Spleen (tissue), 11 donors: ENCODE results near the gene ARHGAP20. TPM values are rescaled to one million over a fixed set of nuclear protein-coding genes. Genes with fewer than 3 reads are reported as not detected.

Source experiments
- DNase-seq: peaks from one replicate; pipeline ENCODE4 v3.0.0-alpha.2; 2020
- H3K27ac ChIP-seq, 8 donors: fragments of 200-600 bp; sonication (generic) in 7 of 8; 1 replicate in 4 of 8; 2 replicates in 4 of 8; pipeline versions ENCODE4 v1.5.0 to v1.8.0; 2016 to 2021; ENCODE audit warnings: inconsistent platforms in 4 of 8, mild to moderate bottlenecking in 4 of 8, moderate library complexity in 1 of 8
- H3K27me3 ChIP-seq, 7 donors: fragments of 200-600 bp; sonication (generic) in 6 of 7; replicated peaks in 1 of 7; 1 replicate in 4 of 7; 2 replicates in 3 of 7; pipeline versions ENCODE4 v1.5.0 to v1.8.0; 2016 to 2021; ENCODE audit warnings: inconsistent platforms in 3 of 7, mild to moderate bottlenecking in 1 of 7
- H3K36me3 ChIP-seq, 6 donors: fragments of 200-600 bp; sonication (generic) in 5 of 6; 1 replicate in 4 of 6; 2 replicates in 2 of 6; pipeline versions ENCODE4 v1.5.0 to v1.8.0; 2016 to 2021; ENCODE audit warnings: inconsistent platforms in 2 of 6
- H3K4me1 ChIP-seq, 6 donors: fragments of 200-600 bp; sonication (generic) in 5 of 6; 1 replicate in 3 of 6; 2 replicates in 3 of 6; pipeline versions ENCODE4 v1.5.0 to v1.8.0; 2016 to 2021; ENCODE audit warnings: inconsistent platforms in 3 of 6
- H3K4me3 ChIP-seq, 8 donors: fragments of 200-600 bp; sonication (generic) in 7 of 8; 1 replicate in 4 of 8; 2 replicates in 4 of 8; pipeline versions ENCODE4 v1.5.0 to v1.8.0; 2016 to 2021; ENCODE audit warnings: inconsistent platforms in 4 of 8, mild to moderate bottlenecking in 4 of 8, moderate library complexity in 2 of 8
- H3K9me3 ChIP-seq, 8 donors: fragments of 200-600 bp; sonication (generic) in 7 of 8; 1 replicate in 4 of 8; 2 replicates in 4 of 8; pipeline versions ENCODE4 v1.5.0 to v1.8.0; 2016 to 2021; ENCODE audit warnings: inconsistent platforms in 4 of 8
- POLR2A ChIP-seq, 3 donors: fragments of 450-650 bp; IDR thresholded peaks; one replicate each; pipeline ENCODE4 v1.5.1; 2017; ENCODE audit warnings: antibody characterized with exemption in 3 of 3, mild to moderate bottlenecking in 1 of 3
- POLR2AphosphoS5 ChIP-seq, 3 donors: sonication (generic); formaldehyde crosslinking; IDR thresholded peaks; one replicate each; pipeline ENCODE4 v1.5.1; 2017; ENCODE audit warnings: antibody characterized with exemption in 3 of 3
- WGBS, 5 donors: extraction: QIAGEN DNeasy Blood & Tissue Kit in 3 of 5; methylation state at CpG; one replicate each; pipeline versions ENCODE4 v1.1.5 to v1.1.7; 2013 to 2018; 5-methylcytosine and 5-hydroxymethylcytosine counted together
- intact Hi-C: fragments of 100-400 bp; cut with DNase I; formaldehyde crosslinking; loops from one replicate; pipeline ENCODE4 v1.15.0; 2023; ENCODE audit warnings: low total_unique reads
- polyA plus RNA-seq, 3 donors: library from polyadenylated mRNA; stranded (reverse); fragments of 200-250 nt; gene quantifications; one replicate each; pipeline ENCODE4 v1.2.1, GENCODE V29; 2013
- total RNA-seq, 7 donors: library from RNA; depleted of rRNA in 3 of 7; stranded (reverse); fragments of >200 nt in 3 of 7; fragmentation: NEBNext Ultra II Directional in 4 of 7; extraction: Animal tissue kit (Norgen Biotek cat#: 25700) in 4 of 7; gene quantifications; one replicate each; pipeline versions ENCODE4 v1.1.0 to v1.2.1, GENCODE V29; 2016 to 2021
- TF ChIP-seq, protein P1 (sequence below), 11 experiments: fragments of 200-600 bp in 7 of 11; fragments of 450-650 bp in 4 of 11; sonication (generic) in 4 of 11; IDR thresholded peaks in 8 of 11; conservative IDR thresholded peaks in 3 of 11; 1 replicate in 7 of 11; 2 replicates in 4 of 11; pipeline versions ENCODE4 v1.4.0 to v1.8.0; 2016 to 2021; ENCODE audit warnings: antibody characterized with exemption in 11 of 11, inconsistent platforms in 4 of 11, mild to moderate bottlenecking in 1 of 11
- donor health status: healthy with polysubstance abuse.
- donor health status: DM: no; HTN: no; CAD: no; lungs with moderate emphysema.
- donor health status: DM: no; HTN: no; CAD: no.
- donor health status: Bipolar disorder and iron deficiency.
- donor health status: healthy.
- donor health status: DM: no; HTN: no; CAD: no.
- donor health status: DM: yes; HTN: yes; CAD: no.

Gene ARHGAP20
- total and polyA plus RNA-seq, 10 donors = 0.15 to 11.0 (median 1.5) TPM

DNA sequence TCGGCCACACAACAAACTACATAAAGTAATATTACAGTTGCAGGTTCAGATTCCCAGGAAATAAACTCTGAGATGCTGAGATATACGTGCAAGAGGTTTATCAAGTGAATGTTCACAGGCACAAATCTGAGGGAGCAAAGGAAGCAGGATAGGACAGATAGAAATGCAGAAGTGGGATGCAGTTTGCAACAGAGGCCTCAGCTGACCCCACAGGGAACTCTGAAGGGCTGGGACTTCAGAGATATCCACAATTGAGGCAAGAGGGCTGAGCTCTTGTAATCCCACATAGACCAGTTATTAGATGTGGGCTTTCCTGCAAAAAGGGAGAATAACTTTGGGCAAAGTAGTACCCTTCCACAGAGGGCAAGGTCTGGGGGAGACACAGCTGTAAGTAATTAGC is 25.4 kb upstream of the ARHGAP20 start:
- Histone ChIP-seq H3K27ac (no peak overlapping the region), H3K4me3 (no peak overlapping the region), H3K36me3 (no peaks in the 10 kb centered on the region), H3K9me3 (no peaks in the 10 kb centered on the region), H3K27me3 (peaks cover 0 to 6% (median 0%) of the 10 kb centered on the region in 7 donors), H3K4me1 (no peaks in the 10 kb centered on the region)
- TF ChIP-seq POLR2AphosphoS5 (IDR thresholded peaks at IDR 0.05) = no peak
- TF ChIP-seq, protein P1, sequence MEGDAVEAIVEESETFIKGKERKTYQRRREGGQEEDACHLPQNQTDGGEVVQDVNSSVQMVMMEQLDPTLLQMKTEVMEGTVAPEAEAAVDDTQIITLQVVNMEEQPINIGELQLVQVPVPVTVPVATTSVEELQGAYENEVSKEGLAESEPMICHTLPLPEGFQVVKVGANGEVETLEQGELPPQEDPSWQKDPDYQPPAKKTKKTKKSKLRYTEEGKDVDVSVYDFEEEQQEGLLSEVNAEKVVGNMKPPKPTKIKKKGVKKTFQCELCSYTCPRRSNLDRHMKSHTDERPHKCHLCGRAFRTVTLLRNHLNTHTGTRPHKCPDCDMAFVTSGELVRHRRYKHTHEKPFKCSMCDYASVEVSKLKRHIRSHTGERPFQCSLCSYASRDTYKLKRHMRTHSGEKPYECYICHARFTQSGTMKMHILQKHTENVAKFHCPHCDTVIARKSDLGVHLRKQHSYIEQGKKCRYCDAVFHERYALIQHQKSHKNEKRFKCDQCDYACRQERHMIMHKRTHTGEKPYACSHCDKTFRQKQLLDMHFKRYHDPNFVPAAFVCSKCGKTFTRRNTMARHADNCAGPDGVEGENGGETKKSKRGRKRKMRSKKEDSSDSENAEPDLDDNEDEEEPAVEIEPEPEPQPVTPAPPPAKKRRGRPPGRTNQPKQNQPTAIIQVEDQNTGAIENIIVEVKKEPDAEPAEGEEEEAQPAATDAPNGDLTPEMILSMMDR (IDR thresholded peaks at IDR 0.05 in 8 of 11, conservative IDR thresholded peaks at IDR 0.05 in 3 of 11) = no peak
- no peak for TF ChIP-seq POLR2A (IDR thresholded peaks at IDR 0.05)
- no peak for DNase-seq
- intact Hi-C loops = no loop called here
- WGBS, 5 donors = 66 to 85% (median 77%) methylated on average over 2 of the region's 2 CpGs

GRCh38 chr11:110736171-110736553 is 23.9 kb upstream of the ARHGAP20 start:
- H3K9me3 ChIP-seq = no peaks in the 10 kb centered on the region
- H3K27ac ChIP-seq = no peak overlapping the region
- no peaks in the 10 kb centered on the region for H3K36me3 ChIP-seq
- no peak overlapping the region for H3K4me3 ChIP-seq
- intact Hi-C loops = no loop called here
- DNase-seq = no peak
- no peaks in the 10 kb centered on the region for H3K4me1 ChIP-seq
- peaks cover 0 to 6% (median 0%) of the 10 kb centered on the region in 7 donors for H3K27me3 ChIP-seq
- TF ChIP-seq POLR2AphosphoS5 (IDR thresholded peaks at IDR 0.05) (no peak), POLR2A (IDR thresholded peaks at IDR 0.05) (no peak)
- TF ChIP-seq, protein P1 (IDR thresholded peaks at IDR 0.05 in 8 of 11, conservative IDR thresholded peaks at IDR 0.05 in 3 of 11) = no peak
- WGBS, 5 donors = 82 to 93% (median 84%) methylated on average over 2 of the region's 2 CpGs

- TF ChIP-seq POLR2AphosphoS5 (IDR thresholded peaks at IDR 0.05) (no peak), POLR2A (IDR thresholded peaks at IDR 0.05) (no peak)
- TF ChIP-seq, protein P1 (IDR thresholded peaks at IDR 0.05 in 8 of 11, conservative IDR thresholded peaks at IDR 0.05 in 3 of 11) = no peak
- H3K36me3 ChIP-seq = no peaks in the 10 kb centered on the region
- no peaks in the 10 kb centered on the region for H3K9me3 ChIP-seq
- no peak overlapping the region for H3K4me3 ChIP-seq
- DNase-seq = no peak
- no peaks in the 10 kb centered on the region for H3K4me1 ChIP-seq
- intact Hi-C loops = no loop called here
- H3K27ac ChIP-seq = no peak overlapping the region
- H3K27me3 ChIP-seq = peaks cover 0 to 6% (median 0%) of the 10 kb centered on the region in 7 donors
These were observed 23.4 kb upstream of the ARHGAP20 start for GRCh38 chr11:110735455-110736170.

- TF ChIP-seq POLR2AphosphoS5 (IDR thresholded peaks at IDR 0.05) = no peak
- Histone ChIP-seq H3K36me3 (no peaks in the 10 kb centered on the region), H3K27me3 (peaks cover 0 to 13% (median 0%) of the 10 kb centered on the region in 7 donors), H3K9me3 (no peaks in the 10 kb centered on the region), H3K27ac (no peak overlapping the region), H3K4me3 (no peak overlapping the region), H3K4me1 (no peaks in the 10 kb centered on the region)
- 38 to 89% (median 83%) methylated on average over 2 of the region's 2 CpGs for WGBS, 5 donors
- no peak for DNase-seq
- intact Hi-C loops = no loop called here
These were observed 22.6 kb upstream of the ARHGAP20 start for GRCh38 chr11:110734790-110735189.
